GM12891 (cell line): Measurements from ENCODE around the gene VIPR1.

Experiments used
- DNase-seq: peaks from one replicate; pipeline ENCODE4 v3.0.0; 2011; ENCODE audit warnings: low spot score; ENCODE audit not compliant: insufficient read length
- FAIRE-seq: peaks from 2 replicates; lab custom pipeline; 2011; peaks lifted over from hg19 to GRCh38; lab: Jason Lieb, UNC
- PAX5 ChIP-seq: IDR thresholded peaks from 2 replicates; pipeline ENCODE4 v1.6.1; 2011; ENCODE audit warnings: low read length, moderate library complexity, mild to moderate bottlenecking; ENCODE audit not compliant: insufficient read depth, severe bottlenecking
- POLR2A ChIP-seq: IDR thresholded peaks from 2 replicates; pipeline ENCODE4 v1.6.1; 2011; ENCODE audit warnings: low read depth, low read length, control low read depth
- POLR2AphosphoS5 ChIP-seq: IDR thresholded peaks from 2 replicates; pipeline ENCODE4 v1.6.1; 2011; ENCODE audit warnings: low read depth, low read length, control low read depth
- POU2F2 ChIP-seq: IDR thresholded peaks from 2 replicates; pipeline ENCODE4 v1.6.1; 2011; ENCODE audit warnings: low read depth, mild to moderate bottlenecking, control low read depth, low read length, moderate library complexity
- SPI1 ChIP-seq: IDR thresholded peaks from 2 replicates; pipeline ENCODE4 v1.6.1; 2011; ENCODE audit warnings: low read depth, low read length, control low read depth
- TAF1 ChIP-seq: IDR thresholded peaks from 2 replicates; pipeline ENCODE4 v1.6.1; 2011; ENCODE audit warnings: low read depth, low read length, control low read depth

VIPR1 gene

DNA sequence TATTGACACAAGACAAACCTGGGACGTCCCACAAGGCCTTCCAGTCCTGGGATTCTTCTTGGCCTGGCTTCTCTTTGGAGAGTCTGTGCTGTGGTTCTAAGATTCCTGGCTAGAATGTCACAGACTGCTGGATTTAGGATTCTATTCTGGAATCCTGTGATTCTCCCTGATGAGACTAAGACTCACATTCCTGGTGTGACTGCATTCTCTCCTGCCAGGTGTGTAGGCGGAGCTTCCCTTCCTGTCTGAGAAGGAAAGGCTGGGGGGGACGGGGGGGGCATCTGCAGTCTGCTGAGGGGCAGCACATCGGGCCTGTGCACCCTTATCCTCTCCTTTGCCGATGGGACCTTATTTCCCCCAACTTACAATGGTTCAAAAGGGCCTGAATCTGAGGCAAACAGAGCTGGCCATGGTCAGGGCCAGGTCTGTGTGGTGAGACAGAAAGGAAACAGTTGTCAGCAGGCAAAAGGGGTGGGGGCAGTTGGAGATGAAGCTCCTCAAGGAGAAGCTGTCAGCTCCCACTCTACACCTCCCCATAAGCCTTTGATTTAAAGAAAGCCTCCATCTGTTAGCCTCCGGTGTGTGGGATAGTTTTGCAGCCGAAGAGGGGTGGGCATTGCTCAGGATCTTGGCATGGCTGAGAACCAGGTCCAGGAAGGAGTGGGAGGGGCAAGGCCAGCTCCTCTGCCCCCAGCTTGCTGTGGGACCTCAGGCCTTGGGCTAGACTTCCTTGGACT lies 30.9 kb downstream of the VIPR1 start:
- no peak for DNase-seq
- TF ChIP-seq SPI1 (no peak), PAX5 (no peak), POLR2AphosphoS5 (no peak), TAF1 (no peak), POU2F2 (no peak), POLR2A (no peak)
- FAIRE-seq = no peak

DNA sequence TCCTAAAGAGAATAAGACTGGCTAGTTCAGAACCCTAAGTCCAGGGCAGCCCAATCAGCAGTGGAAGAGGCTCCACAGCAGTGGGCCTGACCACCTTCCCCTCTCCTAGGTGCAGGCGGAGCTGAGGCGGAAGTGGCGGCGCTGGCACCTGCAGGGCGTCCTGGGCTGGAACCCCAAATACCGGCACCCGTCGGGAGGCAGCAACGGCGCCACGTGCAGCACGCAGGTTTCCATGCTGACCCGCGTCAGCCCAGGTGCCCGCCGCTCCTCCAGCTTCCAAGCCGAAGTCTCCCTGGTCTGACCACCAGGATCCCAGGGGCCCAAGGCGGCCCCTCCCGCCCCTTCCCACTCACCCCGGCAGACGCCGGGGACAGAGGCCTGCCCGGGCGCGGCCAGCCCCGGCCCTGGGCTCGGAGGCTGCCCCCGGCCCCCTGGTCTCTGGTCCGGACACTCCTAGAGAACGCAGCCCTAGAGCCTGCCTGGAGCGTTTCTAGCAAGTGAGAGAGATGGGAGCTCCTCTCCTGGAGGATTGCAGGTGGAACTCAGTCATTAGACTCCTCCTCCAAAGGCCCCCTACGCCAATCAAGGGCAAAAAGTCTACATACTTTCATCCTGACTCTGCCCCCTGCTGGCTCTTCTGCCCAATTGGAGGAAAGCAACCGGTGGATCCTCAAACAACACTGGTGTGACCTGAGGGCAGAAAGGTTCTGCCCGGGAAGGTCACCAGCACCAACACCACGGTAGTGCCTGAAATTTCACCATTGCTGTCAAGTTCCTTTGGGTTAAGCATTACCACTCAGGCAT lies 33.7 kb downstream of the VIPR1 start:
- TF ChIP-seq SPI1 (no peak), POLR2AphosphoS5 (no peak), POU2F2 (no peak), TAF1 (no peak), PAX5 (no peak), POLR2A (no peak)
- no peak for FAIRE-seq
- DNase-seq = peak; percentile 59

DNA sequence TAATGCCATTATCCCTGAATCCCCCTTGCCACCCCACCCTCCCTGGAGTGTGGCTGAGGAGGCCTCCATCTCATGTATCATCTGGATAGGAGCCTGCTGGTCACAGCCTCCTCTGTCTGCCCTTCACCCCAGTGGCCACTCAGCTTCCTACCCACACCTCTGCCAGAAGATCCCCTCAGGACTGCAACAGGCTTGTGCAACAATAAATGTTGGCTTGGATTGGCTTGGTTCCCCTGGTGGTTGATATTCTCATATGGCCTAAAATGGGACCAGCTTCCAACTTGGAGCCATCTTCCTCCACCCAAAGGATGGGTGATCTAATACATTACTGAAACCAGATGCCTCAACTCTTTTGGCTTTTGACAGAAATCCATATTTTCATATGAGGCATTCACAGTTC lies 34.9 kb downstream of the VIPR1 start:
- TF ChIP-seq POLR2AphosphoS5 (no peak), PAX5 (no peak), POU2F2 (no peak), SPI1 (no peak), POLR2A (no peak), TAF1 (no peak)
- DNase-seq (no peak), FAIRE-seq (no peak)

DNA sequence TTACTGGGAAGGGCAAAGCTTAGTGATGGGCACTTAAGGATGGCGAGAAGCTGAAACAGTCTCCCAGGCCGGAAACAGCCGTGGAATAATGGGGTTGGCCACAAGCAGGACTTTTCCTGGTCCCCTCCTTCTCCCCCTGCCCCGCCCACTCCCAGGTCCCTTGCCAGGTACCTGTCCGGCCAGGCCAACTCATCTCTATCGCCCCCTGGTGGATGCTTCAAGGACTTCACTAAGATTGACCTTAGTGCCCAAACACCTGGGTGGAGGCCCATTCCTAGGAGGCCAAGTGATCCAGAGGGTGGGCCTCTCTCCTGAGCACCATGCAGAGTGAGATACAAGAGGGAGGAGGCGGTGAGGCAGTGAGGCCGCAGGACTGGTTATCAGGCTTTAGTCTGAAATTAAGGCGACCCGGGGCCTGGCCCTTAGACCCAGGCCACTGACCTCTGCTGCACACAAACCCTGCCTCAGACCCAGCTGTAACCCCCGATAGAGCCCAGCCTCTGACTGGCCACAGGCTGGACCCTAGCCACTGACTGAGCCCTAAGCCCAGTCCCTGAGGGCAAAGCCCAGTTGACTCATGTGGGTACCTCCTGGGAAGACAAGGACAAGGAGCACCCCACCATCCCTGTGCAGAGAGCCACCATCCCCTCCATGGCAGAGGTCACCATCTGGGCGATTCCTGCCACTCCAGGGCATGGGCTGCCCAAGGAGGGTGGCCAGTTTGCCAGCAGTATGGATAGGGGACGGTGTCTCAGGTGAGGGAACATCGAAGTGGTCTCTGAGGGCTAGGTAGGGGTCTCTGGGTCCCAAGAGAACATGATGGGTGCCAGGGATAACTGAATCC lies 37.6 kb downstream of the VIPR1 start:
- FAIRE-seq = no peak
- peak; percentile 74 for DNase-seq
- TF ChIP-seq TAF1 (no peak), POLR2A (no peak), POLR2AphosphoS5 (no peak), SPI1 (no peak), POU2F2 (no peak), PAX5 (no peak)

DNA sequence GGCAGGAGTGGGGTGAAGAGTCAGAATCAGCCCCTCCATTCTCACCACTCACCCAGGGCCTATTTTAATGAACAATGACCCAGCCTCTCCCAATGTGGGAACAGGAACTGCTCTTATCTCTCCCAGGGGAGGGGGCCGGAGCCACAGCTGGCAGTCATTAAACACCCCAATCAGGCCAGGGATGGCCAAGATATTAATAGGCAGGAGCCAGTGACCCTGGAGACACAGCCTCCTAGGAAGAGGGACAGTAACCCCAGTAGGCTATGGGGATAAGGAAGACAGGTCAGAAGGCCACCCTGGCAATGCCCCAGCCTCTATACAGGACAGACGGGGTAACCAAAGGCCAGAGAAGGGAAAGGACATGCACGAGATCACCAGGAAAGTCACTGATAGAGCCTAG lies 38.6 kb downstream of the VIPR1 start:
- no peak for TF ChIP-seq SPI1
- TF ChIP-seq PAX5 = no peak
- TF ChIP-seq POLR2AphosphoS5 = no peak
- TF ChIP-seq TAF1 = no peak
- TF ChIP-seq POU2F2 = no peak
- TF ChIP-seq POLR2A = no peak
- DNase-seq (no peak), FAIRE-seq (no peak)

DNA sequence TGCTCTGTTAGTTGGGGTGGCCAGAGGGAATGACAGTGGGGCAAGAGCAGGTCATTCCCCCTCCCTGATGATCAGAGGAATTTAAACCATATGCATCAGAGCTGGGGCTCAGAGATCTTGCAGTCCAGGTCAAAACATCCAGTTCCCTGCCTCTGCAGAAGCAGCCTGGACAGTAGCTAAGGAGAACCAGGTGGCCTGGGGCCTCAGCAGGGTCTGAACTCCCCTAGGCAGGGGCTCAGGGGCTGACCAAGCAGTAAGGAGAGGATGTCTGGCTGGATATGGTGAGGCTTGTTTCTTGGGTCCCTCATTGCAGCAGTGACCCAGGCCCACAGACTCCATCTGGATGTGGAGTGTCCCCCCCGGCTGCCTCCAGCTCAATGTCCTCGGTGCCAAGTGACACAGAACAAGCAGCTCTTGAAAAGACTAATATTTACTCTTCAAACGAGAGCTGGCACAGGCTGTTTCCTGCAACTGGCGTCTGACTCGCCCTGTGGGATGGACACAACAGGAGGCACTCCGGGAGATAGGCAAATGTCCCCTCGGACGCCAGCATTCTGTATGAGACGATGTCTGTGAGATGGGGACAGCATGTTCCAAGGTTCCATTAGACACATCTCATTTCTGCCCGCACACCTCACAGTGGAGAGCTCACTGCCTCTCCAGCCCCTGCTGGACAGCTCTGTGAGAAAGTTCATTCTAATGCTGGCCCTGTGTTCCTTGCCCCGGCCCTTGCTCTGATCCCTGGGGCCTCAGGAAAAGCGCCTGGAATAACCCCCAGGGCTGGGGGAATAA lies 42.2 kb downstream of the VIPR1 start:
- FAIRE-seq (no peak), DNase-seq (no peak)
- no peak for TF ChIP-seq SPI1
- TF ChIP-seq POLR2AphosphoS5 = no peak
- no peak for TF ChIP-seq POLR2A
- no peak for TF ChIP-seq TAF1
- TF ChIP-seq POU2F2 = no peak
- TF ChIP-seq PAX5 = no peak

DNA sequence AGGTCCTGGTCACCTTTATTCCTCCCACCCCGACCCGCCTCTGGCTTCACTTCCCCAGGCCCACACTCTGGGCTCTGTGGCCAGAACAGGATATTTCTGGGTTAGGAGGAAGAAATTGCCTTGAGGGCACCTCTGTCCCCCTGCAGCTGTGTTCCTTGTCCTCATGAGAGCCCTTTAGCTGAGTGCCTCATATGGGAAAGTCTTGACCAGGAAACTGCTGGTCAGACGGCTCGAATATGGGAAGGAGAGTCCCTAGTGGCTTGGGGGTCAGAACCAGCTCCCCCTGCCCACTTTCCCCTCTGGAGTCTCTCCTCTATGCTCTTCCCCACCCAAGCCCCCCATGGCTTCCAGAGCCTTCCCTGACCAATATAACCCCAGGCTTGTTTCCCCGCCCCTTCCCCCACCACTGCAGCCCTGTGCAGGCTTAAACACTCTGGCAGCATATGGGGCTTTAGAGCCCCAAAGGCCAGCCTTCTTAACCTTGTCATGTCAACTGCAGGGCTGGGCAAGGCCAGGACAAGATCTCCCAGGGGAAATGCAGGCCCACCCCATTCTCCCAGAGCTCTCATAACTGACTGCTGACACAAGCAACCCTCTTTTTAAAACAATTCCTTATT lies 42.9 kb downstream of the VIPR1 start:
- DNase-seq (no peak), FAIRE-seq (no peak)
- no peak for TF ChIP-seq POLR2AphosphoS5
- no peak for TF ChIP-seq SPI1
- no peak for TF ChIP-seq POLR2A
- TF ChIP-seq TAF1 = no peak
- no peak for TF ChIP-seq PAX5
- no peak for TF ChIP-seq POU2F2

DNA sequence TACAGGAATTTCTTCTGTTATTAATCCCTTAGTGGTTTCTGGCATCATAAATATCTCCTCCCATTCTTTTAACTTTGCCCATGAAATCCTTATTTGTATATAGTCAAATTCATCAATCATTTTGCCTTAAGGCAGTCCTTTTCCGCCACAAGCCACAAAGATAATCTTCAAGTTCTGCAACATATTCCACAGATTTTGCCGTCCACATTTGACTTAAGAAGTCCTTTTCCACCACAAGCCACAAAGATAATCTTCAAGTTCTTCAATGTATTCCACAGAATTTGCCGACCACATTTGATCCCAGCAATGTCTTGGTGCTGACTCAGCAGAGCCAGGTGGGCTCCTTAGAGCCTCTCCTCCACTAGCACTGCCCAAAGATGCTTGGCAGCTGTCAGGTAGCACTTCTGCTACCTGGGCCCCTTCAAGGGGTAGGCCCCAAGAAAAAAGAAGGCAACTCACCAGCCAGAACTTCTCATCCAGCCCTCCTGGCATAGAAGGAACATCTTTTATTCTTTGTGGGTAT lies 44.3 kb downstream of the VIPR1 start:
- FAIRE-seq (no peak), DNase-seq (no peak)
- TF ChIP-seq SPI1 (no peak), TAF1 (no peak), POU2F2 (no peak), POLR2AphosphoS5 (no peak), PAX5 (no peak), POLR2A (no peak)
